Esophagus squamous epithelium (tissue), 4 donors: Measurements from ENCODE around the gene TMPRSS3.
"Not testable (repeated sequence)": the region's sequence is repeated elsewhere in the genome, so short reads cannot be mapped to it uniquely, and the experiment has no call there.

Experiments
- POLR2A ChIP-seq, 4 donors: fragments of 450-650 bp; IDR thresholded peaks; one replicate each; pipeline ENCODE4 v1.6.1; 2017; ENCODE audit warnings: antibody characterized with exemption in 4 of 4, mild to moderate bottlenecking in 4 of 4, moderate library complexity in 3 of 4
- TF ChIP-seq, protein P1 (sequence below), 6 experiments: fragments of 450-650 bp in 4 of 6; fragments of 200-600 bp in 2 of 6; sonication (generic) in 2 of 6; IDR thresholded peaks; one replicate each; pipeline ENCODE4 v1.5.1; 2016 to 2019; ENCODE audit warnings: antibody characterized with exemption in 6 of 6, mild to moderate bottlenecking in 4 of 6, moderate library complexity in 4 of 6

DNA sequence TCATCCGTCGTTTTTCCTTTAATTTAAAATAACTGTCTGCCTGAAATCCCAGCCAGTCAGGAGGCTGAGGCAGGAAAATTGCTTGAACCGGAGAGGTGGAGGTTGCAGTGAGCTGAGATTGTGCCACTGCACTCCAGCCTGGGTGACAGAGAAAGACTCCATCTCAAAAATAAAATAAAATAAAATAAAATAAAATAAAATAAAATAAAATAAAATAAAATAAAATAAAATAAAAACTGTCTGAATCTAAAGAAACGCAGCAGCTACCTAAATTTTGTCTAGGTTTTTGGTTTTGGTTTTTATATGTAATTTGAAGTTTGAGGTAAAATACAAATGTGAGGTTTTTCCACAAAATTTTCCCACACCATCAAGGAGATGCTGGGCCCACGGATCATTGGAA is 12.9 kb upstream of the TMPRSS3 start:
- TF ChIP-seq, protein P1, sequence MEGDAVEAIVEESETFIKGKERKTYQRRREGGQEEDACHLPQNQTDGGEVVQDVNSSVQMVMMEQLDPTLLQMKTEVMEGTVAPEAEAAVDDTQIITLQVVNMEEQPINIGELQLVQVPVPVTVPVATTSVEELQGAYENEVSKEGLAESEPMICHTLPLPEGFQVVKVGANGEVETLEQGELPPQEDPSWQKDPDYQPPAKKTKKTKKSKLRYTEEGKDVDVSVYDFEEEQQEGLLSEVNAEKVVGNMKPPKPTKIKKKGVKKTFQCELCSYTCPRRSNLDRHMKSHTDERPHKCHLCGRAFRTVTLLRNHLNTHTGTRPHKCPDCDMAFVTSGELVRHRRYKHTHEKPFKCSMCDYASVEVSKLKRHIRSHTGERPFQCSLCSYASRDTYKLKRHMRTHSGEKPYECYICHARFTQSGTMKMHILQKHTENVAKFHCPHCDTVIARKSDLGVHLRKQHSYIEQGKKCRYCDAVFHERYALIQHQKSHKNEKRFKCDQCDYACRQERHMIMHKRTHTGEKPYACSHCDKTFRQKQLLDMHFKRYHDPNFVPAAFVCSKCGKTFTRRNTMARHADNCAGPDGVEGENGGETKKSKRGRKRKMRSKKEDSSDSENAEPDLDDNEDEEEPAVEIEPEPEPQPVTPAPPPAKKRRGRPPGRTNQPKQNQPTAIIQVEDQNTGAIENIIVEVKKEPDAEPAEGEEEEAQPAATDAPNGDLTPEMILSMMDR (IDR thresholded peaks at IDR 0.05), result not testable (repeated sequence)
- not testable (repeated sequence) for TF ChIP-seq POLR2A (IDR thresholded peaks at IDR 0.05)
